ENCODE results near the gene MYD88.

MYD88 gene

GRCh38 chr3:38114052-38114874 lies 24.2 kb upstream of the MYD88 start:
- DNase-seq = no peak

- no peak for DNase-seq
Observed at GRCh38 chr3:38114875-38115644, 23.4 kb upstream of the MYD88 start.

- DNase-seq = no peak
Observed at GRCh38 chr3:38115645-38116427, 22.6 kb upstream of the MYD88 start.

- DNase-seq = no peak
Observed at GRCh38 chr3:38116471-38117162, 21.8 kb upstream of the MYD88 start.

GRCh38 chr3:38117163-38117716 lies 21.2 kb upstream of the MYD88 start:
- DNase-seq = no peak

GRCh38 chr3:38117748-38118420 lies 20.6 kb upstream of the MYD88 start:
- DNase-seq = peak; percentile 20

GRCh38 chr3:38118421-38119247 lies 19.8 kb upstream of the MYD88 start:
- peak; percentile 18 for DNase-seq

- no peak for DNase-seq
Observed at GRCh38 chr3:38119248-38119544, 19.3 kb upstream of the MYD88 start.

GRCh38 chr3:38119821-38120692 lies 18.4 kb upstream of the MYD88 start:
- no peak for DNase-seq

- no peak for DNase-seq
Observed at GRCh38 chr3:38120693-38121450, 17.6 kb upstream of the MYD88 start.

- DNase-seq = no peak
Observed at GRCh38 chr3:38121451-38121831, 17.0 kb upstream of the MYD88 start.

GRCh38 chr3:38121832-38122461 lies 16.5 kb upstream of the MYD88 start:
- no peak for DNase-seq

- DNase-seq = no peak
Observed at GRCh38 chr3:38122712-38123290, 15.7 kb upstream of the MYD88 start.

- DNase-seq = no peak
Observed at GRCh38 chr3:38124324-38125122, 13.9 kb upstream of the MYD88 start.

GRCh38 chr3:38125305-38126120 lies 12.9 kb upstream of the MYD88 start:
- DNase-seq = no peak

GRCh38 chr3:38126121-38126892 lies 12.2 kb upstream of the MYD88 start:
- no peak for DNase-seq

Measured in midbrain (tissue), 1 donor.